ENCODE results near the gene RARG. TPM values are rescaled to one million over a fixed set of nuclear protein-coding genes. Genes with fewer than 3 reads are reported as not detected.

RARG gene
- total and polyA plus RNA-seq, 2 of the 8 experiments (the other 6 are each of a cell fraction or from before 2014, with no cell fraction given): 68.6 to 68.9 TPM

GRCh38 chr12:53219956-53220693, 11.9 kb downstream of the RARG start:
- peak overlapping the region in 3 of 4 experiments; percentile 42 to 75 (median 51); a peak in 6 of 7 replicates for H3K9ac ChIP-seq (replicated peaks in 1 of 4; ENCODE audit: extremely low read depth in 1 of 4, low read depth in 3 of 4, low read length in 3 of 4)
- H3K27ac ChIP-seq (ENCODE audit: low read depth, low read length): no peak overlapping the region
- FAIRE-seq: no peak
- TF ChIP-seq TAF7 (optimal IDR thresholded peaks at IDR 0.05; ENCODE audit: borderline replicate concordance, low read depth, low read length) (no peak), CHD1 (IDR thresholded peaks at IDR 0.05; ENCODE audit: low read depth, low read length) (no peak), HDAC2 (IDR thresholded peaks at IDR 0.05; ENCODE audit: borderline replicate concordance in 1 of 2, low read depth in 2 of 2, low read length in 2 of 2) (no peak), TBP (IDR thresholded peaks at IDR 0.05; ENCODE audit: low read depth, low read length) (no peak), SAP30 (IDR thresholded peaks at IDR 0.05; ENCODE audit: insufficient read depth, insufficient replicate concordance, low read length) (peak; percentile 68), KDM1A (IDR thresholded peaks at IDR 0.05; ENCODE audit: borderline replicate concordance, low read length) (peak; percentile 64; the same call in 1 of the 2 replicates), BACH1 (IDR thresholded peaks at IDR 0.05; ENCODE audit: low read length) (no peak), POLR2AphosphoS5 (IDR thresholded peaks at IDR 0.05; ENCODE audit: low read depth, low read length) (no peak), MAFK (IDR thresholded peaks at IDR 0.05; ENCODE audit: low read depth, low read length) (no peak), SP4 (IDR thresholded peaks at IDR 0.05; ENCODE audit: low read length) (no peak)
- TF ChIP-seq, protein P1, sequence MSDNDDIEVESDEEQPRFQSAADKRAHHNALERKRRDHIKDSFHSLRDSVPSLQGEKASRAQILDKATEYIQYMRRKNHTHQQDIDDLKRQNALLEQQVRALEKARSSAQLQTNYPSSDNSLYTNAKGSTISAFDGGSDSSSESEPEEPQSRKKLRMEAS (IDR thresholded peaks at IDR 0.05): no peak

More at GRCh38 chr12:53219956-53220693, 11.9 kb downstream of the RARG start:
- Histone ChIP-seq H4K8ac (ENCODE audit: extremely low read depth, insufficient read depth, low read length) (no peak overlapping the region), H4K20me1 (replicated peaks in 1 of 2; ENCODE audit: control insufficient read depth in 1 of 2, insufficient read depth in 2 of 2, low read length in 2 of 2) (peaks cover 0 to 3% of the 10 kb centered on the region in 2 experiments), H2AFZ (ENCODE audit: low read length) (no peak overlapping the region), H3K4me3 (ENCODE audit: extremely low read depth in 1 of 4, insufficient read depth in 2 of 4, low read depth in 3 of 4, low read length in 4 of 4) (peak overlapping the region; percentile 84 to 97 (median 88)), H3K27me3 (replicated peaks in 1 of 4; ENCODE audit: control insufficient read depth in 3 of 4, extremely low read depth in 1 of 4, insufficient read depth in 3 of 4, low read length in 3 of 4) (peaks cover 0 to 3% (median 0%) of the 10 kb centered on the region in 4 experiments; a peak in 1 of 7 replicates), H3K79me1 (ENCODE audit: low read depth, low read length) (peaks cover 17% of the 10 kb centered on the region), H3K36me3 (ENCODE audit: control insufficient read depth in 2 of 4, insufficient read depth in 4 of 4, low read length in 3 of 4) (peaks cover 0 to 3% (median 1%) of the 10 kb centered on the region in 4 experiments; a peak in 4 of 8 replicates), H2BK12ac (ENCODE audit: low read depth, low read length) (0 out of 2 replicates have a peak overlapping the region, but pooled peaks have one; percentile 75), H4K5ac (ENCODE audit: insufficient read length, low read depth, low read length) (peak overlapping the region; percentile 17), H3K18ac (ENCODE audit: extremely low read depth, low read length) (peak overlapping the region; percentile 93), H2BK120ac (replicated peaks; ENCODE audit: low read depth, low read length) (no peak overlapping the region), H3K23me2 (ENCODE audit: low read depth, low read length) (peaks cover 27% of the 10 kb centered on the region), H3K9me3 (ENCODE audit: insufficient read depth in 2 of 2, low read depth in 1 of 2, low read length in 1 of 2) (no peaks in the 10 kb centered on the region), H3K23ac (ENCODE audit: insufficient read length) (no peak overlapping the region), H2BK5ac (ENCODE audit: low read depth, low read length) (peak overlapping the region; percentile 83; the same call in 1 of the 2 replicates), H3K4me1 (replicated peaks in 1 of 4; ENCODE audit: control insufficient read depth in 3 of 4, insufficient read depth in 4 of 4, low read length in 3 of 4) (peaks cover 41 to 69% (median 56%) of the 10 kb centered on the region in 4 experiments), H2BK20ac (ENCODE audit: low read length) (peak overlapping the region; percentile 52; the same call in 1 of the 2 replicates), H3K14ac (ENCODE audit: insufficient read length) (no peak overlapping the region), H3K4me2 (ENCODE audit: insufficient read depth in 1 of 2, low read depth in 2 of 2, low read length in 2 of 2) (peak overlapping the region; percentile 99 to 100), H3K79me2 (ENCODE audit: control insufficient read depth in 1 of 2, insufficient read depth in 2 of 2, low read length in 2 of 2) (peaks cover 16 to 36% of the 10 kb centered on the region in 2 experiments), H4K91ac (replicated peaks; ENCODE audit: insufficient read length, low read length) (no peak overlapping the region), H2AK5ac (ENCODE audit: low read depth, low read length) (0 out of 2 replicates have a peak overlapping the region, but pooled peaks have one; percentile 95), H2BK15ac (ENCODE audit: low read length) (no peak overlapping the region), H3K56ac (replicated peaks; ENCODE audit: insufficient read length, low read depth, low read length) (no peak overlapping the region), H3K4ac (replicated peaks; ENCODE audit: insufficient read length, low read depth, low read length) (peak overlapping the region; percentile 22)
- peak in 1 of 2 experiments; percentile 77 for DNase-seq (ENCODE audit: low read depth in 1 of 2, low spot score in 2 of 2)
- POLR2A ChIA-PET (ENCODE audit: partially characterized antibody): interaction anchor here (0.6 to 13.6 kb wide), 13 partner anchors 9 to 166 kb away, joined by 3 to 151 read pairs (median 5); partner anchors contain the start of genes CSAD, ESPL1, PFDN5 and RARG
- 1% methylated on average over 32 of the region's 53 CpGs; no CpG with 5 or more reads in 1 of the 2 experiments for WGBS, 2 experiments (ENCODE audit: extremely low coverage in 1 of 2, insufficient coverage in 1 of 2, insufficient read length in 1 of 2, insufficient replicate concordance in 2 of 2, low coverage in 1 of 2, low lambda C conversion rate in 2 of 2, missing lambda C conversion rate in 1 of 2)
- CTCF ChIA-PET (ENCODE audit: partially characterized antibody): interaction anchor here (0.6 to 22.3 kb wide), 11 partner anchors 9 to 184 kb away, joined by 3 to 654 read pairs (median 4); partner anchors contain the start of genes ESPL1 and RARG
